HepG2 (cell line): ENCODE results near the gene ADAMTS16. TPM values are rescaled to one million over a fixed set of nuclear protein-coding genes. Genes with fewer than 3 reads are reported as not detected.
A peak's percentile ranks its signal among the peaks of the same experiment; 100 is the strongest.

Experiments used
- CBX5 ChIP-seq: sonication (generic); formaldehyde crosslinking; IDR thresholded peaks from 2 replicates; pipeline ENCODE4 v1.4.0; 2020; ENCODE audit warnings: missing genetic modification reagents, borderline replicate concordance
- ERF ChIP-seq: IDR thresholded peaks from 2 replicates; pipeline ENCODE4 v1.6.1; 2018; ENCODE audit warnings: missing biosample characterization, missing genetic modification reagents
- GTF2F1 ChIP-seq: fragments of 150-350 bp; IDR thresholded peaks from 2 replicates; pipeline ENCODE4 v1.6.1; 2014; ENCODE audit warnings: low read length
- HOXA5 ChIP-seq: sonication (generic); formaldehyde crosslinking; IDR thresholded peaks from 2 replicates; pipeline ENCODE4 v1.4.0; 2020; ENCODE audit warnings: missing genetic modification reagents
- IKZF4 ChIP-seq: sonication (generic); formaldehyde crosslinking; IDR thresholded peaks from 2 replicates; pipeline ENCODE4 v1.5.1; 2020; ENCODE audit warnings: borderline replicate concordance, mild to moderate bottlenecking, low read depth, missing genetic modification reagents; ENCODE audit errors: not compliant biosample characterization
- MYC ChIP-seq: sonication (generic); formaldehyde crosslinking; IDR thresholded peaks from 2 replicates; pipeline ENCODE4 v1.9.0; 2021; ENCODE audit warnings: missing genetic modification reagents, borderline replicate concordance
- NFYB ChIP-seq: sonication (generic); formaldehyde crosslinking; IDR thresholded peaks from 2 replicates; pipeline ENCODE4 v1.4.0; 2020; ENCODE audit warnings: missing genetic modification reagents
- NR2F1 ChIP-seq, 2 experiments: fragments of 450-650 bp in 1 of 2; formaldehyde crosslinking in 1 of 2; IDR thresholded peaks; 2 replicates each; pipeline versions ENCODE4 v1.5.0 to v1.6.1; 2016 to 2020; ENCODE audit warnings: mild to moderate bottlenecking in 1 of 2, missing compliant biosample characterization in 1 of 2, missing genetic modification reagents in 1 of 2, moderate library complexity in 1 of 2
- PITX1 ChIP-seq: sonication (generic); formaldehyde crosslinking; IDR thresholded peaks from 2 replicates; pipeline ENCODE4 v1.5.1; 2020; ENCODE audit warnings: mild to moderate bottlenecking, missing genetic modification reagents
- RFX3 ChIP-seq: IDR thresholded peaks from 2 replicates; pipeline ENCODE4 v1.6.1; 2016; ENCODE audit warnings: missing biosample characterization, missing genetic modification reagents
- SKI ChIP-seq: fragments of 450-650 bp; IDR thresholded peaks from one replicate; pipeline ENCODE4 v1.6.1; 2018; ENCODE audit warnings: mild to moderate bottlenecking; ENCODE audit not compliant: partially characterized antibody
- ZMYM3 ChIP-seq: sonication (generic); formaldehyde crosslinking; IDR thresholded peaks from 2 replicates; pipeline ENCODE4 v1.5.1; 2020; ENCODE audit warnings: mild to moderate bottlenecking, missing genetic modification reagents
- ZNF205 ChIP-seq: IDR thresholded peaks from 2 replicates; pipeline ENCODE4 v1.6.1; 2018; ENCODE audit warnings: missing biosample characterization, missing genetic modification reagents
- ZNF547 ChIP-seq: sonication (generic); formaldehyde crosslinking; IDR thresholded peaks from 2 replicates; pipeline ENCODE4 v1.5.1; 2020; ENCODE audit warnings: mild to moderate bottlenecking, missing genetic modification reagents
- ZNF572 ChIP-seq: sonication (generic); formaldehyde crosslinking; IDR thresholded peaks from 2 replicates; pipeline ENCODE4 v1.5.1; 2020; ENCODE audit warnings: mild to moderate bottlenecking, missing genetic modification reagents
- ZNF781 ChIP-seq: sonication (generic); formaldehyde crosslinking; IDR thresholded peaks from 2 replicates; pipeline ENCODE4 v1.5.1; 2020; ENCODE audit warnings: borderline replicate concordance, mild to moderate bottlenecking, missing genetic modification reagents; ENCODE audit errors: not compliant biosample characterization
- ZNF816 ChIP-seq: sonication (generic); formaldehyde crosslinking; IDR thresholded peaks from 2 replicates; pipeline ENCODE4 v1.8.0; 2022; ENCODE audit warnings: missing genetic modification reagents, mild to moderate bottlenecking, borderline replicate concordance
- ZSCAN22 ChIP-seq: sonication (generic); formaldehyde crosslinking; IDR thresholded peaks from 2 replicates; pipeline ENCODE4 v1.4.0; 2020; ENCODE audit warnings: mild to moderate bottlenecking, missing genetic modification reagents
- ZSCAN30 ChIP-seq: sonication (generic); formaldehyde crosslinking; IDR thresholded peaks from 2 replicates; pipeline ENCODE4 v1.5.0; 2020; ENCODE audit warnings: mild to moderate bottlenecking, missing genetic modification reagents
- polyA plus RNA-seq, 8 experiments: library from polyadenylated mRNA; depleted of rRNA in 3 of 8; stranded (reverse) in 7 of 8; unstranded in 1 of 8; fragments of >200 nt; fragmentation: Illumina TruSeq in 4 of 8; extraction: Trizol in 4 of 8; gene quantifications; 2 replicates each; pipeline versions ENCODE4 v1.2.1 to v1.2.3, GENCODE V29; 2011 to 2016; ENCODE audit warnings: low read depth in 4 of 8, missing spikeins in 1 of 8, mixed read lengths in 1 of 8; ENCODE audit not compliant: insufficient read depth in 1 of 8
- total RNA-seq, 5 experiments: library from RNA; depleted of rRNA; stranded (reverse); fragments of >200 nt; fragmentation: Illumina TruSeq; extraction: Trizol; gene quantifications; 2 replicates each; pipeline ENCODE4 v1.2.3, GENCODE V29; 2016; ENCODE audit warnings: low read depth in 1 of 5
- TF ChIP-seq, protein P1 (sequence below): sonication (generic); formaldehyde crosslinking; IDR thresholded peaks from 2 replicates; pipeline ENCODE4 v1.8.0; 2022; ENCODE audit warnings: mild to moderate bottlenecking, missing genetic modification reagents; ENCODE audit not compliant: insufficient replicate concordance
- TF ChIP-seq, protein P2 (sequence below): IDR thresholded peaks from 2 replicates; pipeline ENCODE4 v1.6.1; 2016; ENCODE audit warnings: low read depth, control low read depth
- TF ChIP-seq, protein P3 (sequence below): IDR thresholded peaks from 2 replicates; pipeline ENCODE4 v1.6.1; 2018; ENCODE audit warnings: missing genetic modification reagents, mild to moderate bottlenecking, missing compliant biosample characterization
- TF ChIP-seq, protein P4 (sequence below): sonication (generic); formaldehyde crosslinking; conservative IDR thresholded peaks from 2 replicates; pipeline ENCODE4 v1.4.0; 2020; ENCODE audit warnings: missing genetic modification reagents

Gene ADAMTS16
- total and polyA plus RNA-seq, 2 of the 13 experiments (the other 11 are each of a cell fraction or from before 2014, with no cell fraction given): 0.02 to 0.03 TPM

DNA sequence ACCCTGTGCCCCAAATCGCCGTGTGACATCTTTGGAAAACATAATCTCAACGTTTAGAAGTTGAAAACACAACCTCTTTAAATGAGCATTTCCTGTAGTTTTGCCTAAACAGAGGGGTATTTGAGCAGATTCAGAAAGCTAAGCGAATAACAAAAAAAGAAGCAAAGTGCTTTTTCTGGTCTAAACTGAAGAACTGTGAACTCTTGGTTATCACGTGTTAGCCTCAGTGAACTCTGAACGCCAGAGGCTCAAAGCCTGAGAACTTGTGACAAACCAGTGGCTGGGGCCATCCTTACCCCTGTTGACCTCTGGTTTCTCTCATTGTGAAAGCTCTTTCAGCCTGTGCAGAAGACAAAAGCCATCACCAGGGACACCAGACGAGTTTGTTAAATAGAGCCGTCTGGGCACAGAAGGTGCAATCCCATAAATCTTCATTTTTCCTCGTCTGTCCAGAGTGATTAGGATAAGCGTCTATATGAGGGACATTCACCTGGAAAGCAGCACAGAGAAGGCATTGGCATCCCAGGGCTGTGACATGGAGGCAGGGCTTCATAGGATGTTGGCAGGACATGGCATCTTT, 220.9 kb downstream of the ADAMTS16 start (continued):
- TF ChIP-seq ERF: 0 out of 2 replicates have a peak, but pooled peaks have one; percentile 30
- TF ChIP-seq ZNF547 (CRISPR knock-in tag): no peak
- TF ChIP-seq, protein P1, sequence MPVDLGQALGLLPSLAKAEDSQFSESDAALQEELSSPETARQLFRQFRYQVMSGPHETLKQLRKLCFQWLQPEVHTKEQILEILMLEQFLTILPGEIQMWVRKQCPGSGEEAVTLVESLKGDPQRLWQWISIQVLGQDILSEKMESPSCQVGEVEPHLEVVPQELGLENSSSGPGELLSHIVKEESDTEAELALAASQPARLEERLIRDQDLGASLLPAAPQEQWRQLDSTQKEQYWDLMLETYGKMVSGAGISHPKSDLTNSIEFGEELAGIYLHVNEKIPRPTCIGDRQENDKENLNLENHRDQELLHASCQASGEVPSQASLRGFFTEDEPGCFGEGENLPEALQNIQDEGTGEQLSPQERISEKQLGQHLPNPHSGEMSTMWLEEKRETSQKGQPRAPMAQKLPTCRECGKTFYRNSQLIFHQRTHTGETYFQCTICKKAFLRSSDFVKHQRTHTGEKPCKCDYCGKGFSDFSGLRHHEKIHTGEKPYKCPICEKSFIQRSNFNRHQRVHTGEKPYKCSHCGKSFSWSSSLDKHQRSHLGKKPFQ (CRISPR knock-in tag): no peak
- TF ChIP-seq ZSCAN30: no peak
- TF ChIP-seq ZSCAN22 (CRISPR knock-in tag): no peak
- TF ChIP-seq CBX5: peak; percentile 62; the same call in 1 of the 2 replicates
- TF ChIP-seq, protein P2, sequence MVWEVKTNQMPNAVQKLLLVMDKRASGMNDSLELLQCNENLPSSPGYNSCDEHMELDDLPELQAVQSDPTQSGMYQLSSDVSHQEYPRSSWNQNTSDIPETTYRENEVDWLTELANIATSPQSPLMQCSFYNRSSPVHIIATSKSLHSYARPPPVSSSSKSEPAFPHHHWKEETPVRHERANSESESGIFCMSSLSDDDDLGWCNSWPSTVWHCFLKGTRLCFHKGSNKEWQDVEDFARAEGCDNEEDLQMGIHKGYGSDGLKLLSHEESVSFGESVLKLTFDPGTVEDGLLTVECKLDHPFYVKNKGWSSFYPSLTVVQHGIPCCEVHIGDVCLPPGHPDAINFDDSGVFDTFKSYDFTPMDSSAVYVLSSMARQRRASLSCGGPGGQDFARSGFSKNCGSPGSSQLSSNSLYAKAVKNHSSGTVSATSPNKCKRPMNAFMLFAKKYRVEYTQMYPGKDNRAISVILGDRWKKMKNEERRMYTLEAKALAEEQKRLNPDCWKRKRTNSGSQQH (CRISPR knock-in tag): 0 out of 2 replicates have a peak, but pooled peaks have one; percentile 39
- peak; percentile 49 for TF ChIP-seq ZNF781 (CRISPR knock-in tag)
- peak; percentile 84 for TF ChIP-seq ZMYM3 (CRISPR knock-in tag)
- peak; percentile 77 for TF ChIP-seq ZNF205 (CRISPR knock-in tag)
- peak; percentile 91 for TF ChIP-seq SKI
- peak; percentile 90 for TF ChIP-seq PITX1 (CRISPR knock-in tag)
- TF ChIP-seq NFYB: no peak
- peak; percentile 51; the same call in 1 of the 2 replicates for TF ChIP-seq MYC (CRISPR knock-in tag)
- no peak for TF ChIP-seq IKZF4 (CRISPR knock-in tag)
- no peak for TF ChIP-seq GTF2F1
- TF ChIP-seq HOXA5 (CRISPR knock-in tag): no peak
- TF ChIP-seq ZNF572: no peak
- TF ChIP-seq NR2F1 (CRISPR knock-in tag; IDR thresholded peaks at IDR 0.05): peak; percentile 84 to 89
- 0 out of 2 replicates have a peak, but pooled peaks have one; percentile 40 for TF ChIP-seq RFX3 (CRISPR knock-in tag)
- TF ChIP-seq, protein P3, sequence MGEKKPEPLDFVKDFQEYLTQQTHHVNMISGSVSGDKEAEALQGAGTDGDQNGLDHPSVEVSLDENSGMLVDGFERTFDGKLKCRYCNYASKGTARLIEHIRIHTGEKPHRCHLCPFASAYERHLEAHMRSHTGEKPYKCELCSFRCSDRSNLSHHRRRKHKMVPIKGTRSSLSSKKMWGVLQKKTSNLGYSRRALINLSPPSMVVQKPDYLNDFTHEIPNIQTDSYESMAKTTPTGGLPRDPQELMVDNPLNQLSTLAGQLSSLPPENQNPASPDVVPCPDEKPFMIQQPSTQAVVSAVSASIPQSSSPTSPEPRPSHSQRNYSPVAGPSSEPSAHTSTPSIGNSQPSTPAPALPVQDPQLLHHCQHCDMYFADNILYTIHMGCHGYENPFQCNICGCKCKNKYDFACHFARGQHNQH (CRISPR knock-in tag): peak; percentile 67; the same call in 1 of the 2 replicates
- TF ChIP-seq, protein P4, sequence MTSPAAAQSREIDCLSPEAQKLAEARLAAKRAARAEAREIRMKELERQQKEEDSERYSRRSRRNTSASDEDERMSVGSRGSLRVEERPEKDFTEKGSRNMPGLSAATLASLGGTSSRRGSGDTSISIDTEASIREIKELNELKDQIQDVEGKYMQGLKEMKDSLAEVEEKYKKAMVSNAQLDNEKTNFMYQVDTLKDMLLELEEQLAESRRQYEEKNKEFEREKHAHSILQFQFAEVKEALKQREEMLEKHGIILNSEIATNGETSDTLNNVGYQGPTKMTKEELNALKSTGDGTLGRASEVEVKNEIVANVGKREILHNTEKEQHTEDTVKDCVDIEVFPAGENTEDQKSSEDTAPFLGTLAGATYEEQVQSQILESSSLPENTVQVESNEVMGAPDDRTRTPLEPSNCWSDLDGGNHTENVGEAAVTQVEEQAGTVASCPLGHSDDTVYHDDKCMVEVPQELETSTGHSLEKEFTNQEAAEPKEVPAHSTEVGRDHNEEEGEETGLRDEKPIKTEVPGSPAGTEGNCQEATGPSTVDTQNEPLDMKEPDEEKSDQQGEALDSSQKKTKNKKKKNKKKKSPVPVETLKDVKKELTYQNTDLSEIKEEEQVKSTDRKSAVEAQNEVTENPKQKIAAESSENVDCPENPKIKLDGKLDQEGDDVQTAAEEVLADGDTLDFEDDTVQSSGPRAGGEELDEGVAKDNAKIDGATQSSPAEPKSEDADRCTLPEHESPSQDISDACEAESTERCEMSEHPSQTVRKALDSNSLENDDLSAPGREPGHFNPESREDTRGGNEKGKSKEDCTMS (CRISPR knock-in tag): no peak
- TF ChIP-seq ZNF816 (CRISPR knock-in tag): peak; percentile 31; the same call in 1 of the 2 replicates
